GM12875 (cell line): ENCODE data around the gene DTNBP1.
"Not testable (repeated sequence)": the region's sequence is repeated elsewhere in the genome, so short reads cannot be mapped to it uniquely, and the experiment has no call there.

Experiments used
- H3K4me3 ChIP-seq: one replicate; pipeline ENCODE4 v1.5.1; 2011; ENCODE audit warnings: low read depth, low read length, control low read depth
- CTCF ChIP-seq: IDR thresholded peaks from 2 replicates; pipeline ENCODE4 v1.5.1; 2011; ENCODE audit warnings: low read depth, mild to moderate bottlenecking, control low read depth, inconsistent platforms, low read length, moderate library complexity, borderline replicate concordance; ENCODE audit not compliant: insufficient read depth

DTNBP1 gene

GRCh38 chr6:15654250-15654649 lies 8.6 kb downstream of the DTNBP1 start:
- no peak overlapping the region for H3K4me3 ChIP-seq
- no peak for TF ChIP-seq CTCF

DNA sequence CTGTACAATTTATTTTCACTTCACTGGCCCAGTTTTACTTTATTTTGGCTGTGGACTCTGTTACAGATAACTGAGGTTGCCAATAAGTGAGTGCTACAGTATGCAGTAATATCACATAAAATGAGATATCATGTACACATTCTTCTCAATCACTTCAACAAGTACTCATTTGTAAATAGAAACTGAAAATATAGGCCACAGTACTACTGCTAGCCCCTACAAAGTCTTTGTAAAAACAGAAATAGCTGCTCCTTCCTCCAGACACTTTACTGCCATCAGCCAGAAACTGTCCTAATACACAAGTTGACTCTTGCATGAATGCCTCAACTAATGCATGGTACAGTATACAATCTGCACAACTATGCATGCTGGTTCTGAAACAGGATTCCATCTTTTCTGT lies 9.2 kb downstream of the DTNBP1 start:
- no peak overlapping the region for H3K4me3 ChIP-seq
- TF ChIP-seq CTCF = no peak

- not testable (repeated sequence) for H3K4me3 ChIP-seq
Measured at GRCh38 chr6:15650004-15650559, 12.7 kb downstream of the DTNBP1 start.

DNA sequence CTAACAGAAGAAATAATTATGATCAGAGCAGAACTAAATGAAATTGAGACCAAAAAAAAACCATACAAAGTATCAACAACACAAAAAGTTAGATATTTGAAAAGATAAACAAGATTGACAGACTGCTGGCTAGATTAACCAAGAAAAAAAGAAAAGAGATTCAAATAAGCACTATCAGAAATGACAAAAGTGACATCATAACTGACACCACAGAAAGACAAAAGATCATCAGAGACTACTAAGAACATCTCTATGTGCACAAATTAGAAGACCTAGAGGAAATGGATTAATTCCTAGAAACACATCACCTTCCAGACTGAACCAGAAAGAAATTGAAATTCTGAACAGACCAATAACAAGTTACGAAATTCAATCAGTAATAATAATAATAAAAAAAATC lies 17.9 kb downstream of the DTNBP1 start:
- no peak overlapping the region for H3K4me3 ChIP-seq
- no peak for TF ChIP-seq CTCF

GRCh38 chr6:15643542-15643941 lies 19.3 kb downstream of the DTNBP1 start:
- TF ChIP-seq CTCF = no peak
- no peak overlapping the region for H3K4me3 ChIP-seq

DNA sequence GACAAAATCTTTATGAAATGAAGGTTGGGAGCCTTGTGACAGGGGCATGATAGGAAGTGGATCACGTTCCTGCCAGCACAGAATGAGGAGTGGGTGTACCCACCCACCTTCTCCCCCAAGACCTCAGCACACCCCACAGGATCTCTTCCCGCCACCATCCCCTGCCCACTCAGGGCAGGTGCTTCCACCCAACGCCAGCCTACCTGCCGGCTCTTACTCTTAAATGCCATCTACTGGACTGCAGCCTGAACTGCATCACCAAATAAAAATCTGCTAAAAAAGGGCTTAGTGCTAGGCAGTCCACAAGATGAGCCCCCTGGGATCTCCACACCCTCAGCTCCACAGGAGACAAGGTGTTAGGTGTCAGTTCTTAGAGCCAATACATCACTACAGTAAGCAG lies 20.6 kb downstream of the DTNBP1 start:
- H3K4me3 ChIP-seq = no peak overlapping the region
- TF ChIP-seq CTCF = peak; percentile 26; the same call in 1 of the 2 replicates

DNA sequence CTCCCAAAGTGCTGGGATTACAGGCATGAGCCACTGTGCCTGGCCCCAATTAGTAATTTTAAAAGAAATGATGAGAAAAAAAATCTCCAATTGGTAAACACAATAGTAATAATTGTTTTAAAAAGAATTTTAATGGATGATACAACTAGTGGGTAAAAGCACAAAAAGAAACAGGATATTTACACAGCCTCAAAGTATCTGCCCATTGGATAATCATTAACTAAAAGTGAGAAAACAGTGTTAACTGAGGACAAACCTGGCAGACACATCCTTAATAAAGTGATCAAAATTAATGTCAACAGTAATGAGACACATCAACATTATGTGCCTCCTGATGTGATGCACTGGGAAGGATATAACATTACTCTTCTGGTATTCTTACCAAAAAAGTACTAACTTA lies 24.5 kb downstream of the DTNBP1 start:
- H3K4me3 ChIP-seq = no peak overlapping the region
- no peak for TF ChIP-seq CTCF

GRCh38 chr6:15631432-15631831 lies 31.4 kb downstream of the DTNBP1 start:
- H3K4me3 ChIP-seq = no peak overlapping the region
- TF ChIP-seq CTCF = no peak
